ENCODE measurements around the gene DNAJC9. TPM values are rescaled to one million over a fixed set of nuclear protein-coding genes. Genes with fewer than 3 reads are reported as not detected.

Gene DNAJC9
- total and polyA plus RNA-seq, 2 of the 4 experiments (the other 2 are of a cell fraction): 20.0 to 28.7 TPM

GRCh38 chr10:73205890-73206289 is 41.2 kb downstream of the DNAJC9 start:
- in situ Hi-C loops (cut with MboI; ENCODE audit: low sequenced_read_pairs) (no loop called here), intact Hi-C loops (cut with micrococcal nuclease) (no loop called here), dilution Hi-C loops (cut with HindIII; ENCODE audit: low sequenced_read_pairs, unreplicated experiment) (no loop called here)
- Histone ChIP-seq H2AK5ac (ENCODE audit: low read depth, low read length) (no peak overlapping the region), H2BK120ac (ENCODE audit: low read depth, low read length) (no peak overlapping the region), H3K56ac (ENCODE audit: extremely low read depth, insufficient read depth, low read length) (no peak overlapping the region), H4K91ac (ENCODE audit: insufficient read depth, low read depth, low read length) (no peak overlapping the region), H4K5ac (ENCODE audit: low read depth, low read length) (no peak overlapping the region), H2BK15ac (ENCODE audit: low read depth, low read length) (no peak overlapping the region), H3K9me3 (ENCODE audit: control insufficient read depth, insufficient read depth, low read length) (no peaks in the 10 kb centered on the region; the same call in 1 of the 2 replicates), H3K36me3 (ENCODE audit: control insufficient read depth, insufficient read depth, low read length) (peaks cover 8% of the 10 kb centered on the region; the same call in 1 of the 2 replicates), H4K8ac (ENCODE audit: low read depth in 2 of 2, low read length in 2 of 2) (no peak overlapping the region), H3K9me1 (ENCODE audit: insufficient read depth, low read length) (no peaks in the 10 kb centered on the region), H3K4me1 (ENCODE audit: control insufficient read depth, insufficient read depth, low read length) (no peaks in the 10 kb centered on the region), H2AK9ac (replicated peaks; ENCODE audit: low read depth, low read length, poor library complexity) (no peak overlapping the region), H2BK20ac (ENCODE audit: low read depth, low read length) (no peak overlapping the region), H3K4me2 (ENCODE audit: low read depth, low read length) (no peak overlapping the region), H2BK5ac (ENCODE audit: low read depth, low read length, poor library complexity, severe bottlenecking) (no peak overlapping the region), H3K27ac (ENCODE audit: insufficient read depth, low read length) (no peak overlapping the region), H3K27me3 (ENCODE audit: control insufficient read depth, insufficient read depth, low read length) (no peaks in the 10 kb centered on the region), H3K4me3 (ENCODE audit: insufficient read depth, low read depth, low read length) (no peak overlapping the region), H4K20me1 (ENCODE audit: insufficient read depth, low read length) (no peaks in the 10 kb centered on the region), H3K4ac (ENCODE audit: low read depth, low read length) (no peak overlapping the region), H3K23ac (ENCODE audit: low read depth, low read length) (no peak overlapping the region), H3K18ac (ENCODE audit: low read depth, low read length) (no peak overlapping the region), H3K9ac (ENCODE audit: low read depth, low read length) (no peak overlapping the region), H2AFZ (replicated peaks; ENCODE audit: low read length, poor library complexity) (no peak overlapping the region), H3K14ac (replicated peaks; ENCODE audit: low read depth, low read length) (no peak overlapping the region), H3K79me1 (ENCODE audit: low read depth in 1 of 2, low read length in 2 of 2) (no peaks in the 10 kb centered on the region; a peak in 1 of 4 replicates)
- CTCF ChIA-PET: no interaction called here
- POLR2A ChIA-PET (ENCODE audit: unreplicated experiment): no interaction called here
- DNase-seq (no peak), ATAC-seq (ENCODE audit: low read depth) (no peak)
- BruUV-seq (replicated peaks): no TSS peak
- TF ChIP-seq NFE2L2 (IDR thresholded peaks at IDR 0.05; ENCODE audit: low read depth, low read length): no peak
- no peak for TF ChIP-seq RFX5 (IDR thresholded peaks at IDR 0.05; ENCODE audit: low read depth, low read length)
- no CpG with 5 or more reads among the region's 1 CpG for whole genome bisulfite sequencing, 2 experiments (ENCODE audit: extremely low coverage in 2 of 2, insufficient read length in 1 of 2)
